GM23338 (cell line): ENCODE data around the gene ARHGAP12. TPM values are rescaled to one million over a fixed set of nuclear protein-coding genes. Genes with fewer than 3 reads are reported as not detected.

Source experiments
- ATAC-seq: fragments of 200-7000 bp; cut with Tn5 transposase; 3 replicates; pipeline ENCODE4 v1.9.1; 2020
- DNase-seq: peaks from one replicate; pipeline ENCODE4 v3.0.0-alpha.2; 2015; ENCODE audit warnings: low spot score
- H2AFZ ChIP-seq: fragments of 200-600 bp; sonication (generic); 2 replicates; pipeline ENCODE4 v1.8.0; 2016; ENCODE audit warnings: antibody characterized with exemption, mild to moderate bottlenecking, moderate library complexity
- H3F3A ChIP-seq: fragments of 200-600 bp; sonication (generic); replicated peaks from 2 replicates; pipeline ENCODE4 v1.8.0; 2017; ENCODE audit warnings: antibody characterized with exemption, mixed run types, low read depth
- H3K27ac ChIP-seq: fragments of 200-600 bp; sonication (generic); 2 replicates; pipeline ENCODE4 v1.6.1; 2016; ENCODE audit warnings: low read depth
- H3K27me3 ChIP-seq: fragments of 200-600 bp; sonication (generic); 2 replicates; pipeline ENCODE4 v1.8.0; 2016; ENCODE audit warnings: mild to moderate bottlenecking, mixed run types, moderate library complexity; ENCODE audit not compliant: insufficient read depth
- H3K36me3 ChIP-seq: fragments of 200-600 bp; sonication (generic); 2 replicates; pipeline ENCODE4 v1.8.0; 2016; ENCODE audit warnings: mild to moderate bottlenecking; ENCODE audit not compliant: insufficient read depth
- H3K4me1 ChIP-seq: fragments of 200-600 bp; sonication (generic); 2 replicates; pipeline ENCODE4 v1.8.0; 2016; ENCODE audit warnings: mild to moderate bottlenecking, moderate library complexity; ENCODE audit not compliant: insufficient read depth
- H3K4me2 ChIP-seq: fragments of 200-600 bp; sonication (generic); 2 replicates; pipeline ENCODE4 v1.7.1; 2017; ENCODE audit warnings: mixed run types
- H3K4me3 ChIP-seq: fragments of 200-600 bp; sonication (generic); 2 replicates; pipeline ENCODE4 v1.6.1; 2016; ENCODE audit warnings: mixed run types
- H3K79me2 ChIP-seq: fragments of 200-600 bp; sonication (generic); replicated peaks from 2 replicates; pipeline ENCODE4 v1.8.0; 2017; ENCODE audit warnings: mild to moderate bottlenecking; ENCODE audit not compliant: insufficient read depth
- H3K9me2 ChIP-seq: fragments of 200-600 bp; sonication (generic); 2 replicates; pipeline ENCODE4 v1.8.0; 2017; ENCODE audit not compliant: insufficient read depth
- H4K20me1 ChIP-seq: fragments of 200-600 bp; sonication (generic); replicated peaks from 2 replicates; pipeline ENCODE4 v1.8.0; 2017; ENCODE audit warnings: mild to moderate bottlenecking; ENCODE audit not compliant: insufficient read depth
- H3K27ac Mint-ChIP-seq: 2 replicates; pipeline ENCODE4 v1.8.0; 2020; ENCODE audit warnings: inconsistent platforms, mild to moderate bottlenecking, moderate library complexity, mixed read lengths
- H3K27me3 Mint-ChIP-seq: 3 replicates; pipeline ENCODE4 v1.8.0; 2022; ENCODE audit warnings: low read depth, mild to moderate bottlenecking, moderate library complexity, mixed read lengths, inconsistent platforms; ENCODE audit not compliant: insufficient read depth, poor library complexity
- H3K36me3 Mint-ChIP-seq: 3 replicates; pipeline ENCODE4 v1.8.0; 2021; ENCODE audit warnings: low read depth, mild to moderate bottlenecking, inconsistent platforms, moderate library complexity, mixed read lengths
- H3K4me1 Mint-ChIP-seq: 3 replicates; pipeline ENCODE4 v1.8.0; 2020; ENCODE audit warnings: mild to moderate bottlenecking, inconsistent platforms, mixed read lengths
- H3K4me3 Mint-ChIP-seq: 3 replicates; pipeline ENCODE4 v1.8.0; 2021; ENCODE audit warnings: moderate library complexity, mild to moderate bottlenecking, inconsistent platforms, mixed read lengths
- H3K9me3 Mint-ChIP-seq: 3 replicates; pipeline ENCODE4 v1.8.0; 2020; ENCODE audit warnings: moderate library complexity, mild to moderate bottlenecking, inconsistent platforms, mixed read lengths
- CREB1 ChIP-seq: fragments of 250-450 bp; sonication (Bioruptor Pico); IDR thresholded peaks from 2 replicates; pipeline ENCODE4 v1.5.0; 2020; ENCODE audit warnings: low read depth, mild to moderate bottlenecking, moderate library complexity
- ETS1 ChIP-seq: IDR thresholded peaks from 2 replicates; pipeline ENCODE4 v1.6.1; 2016; ENCODE audit warnings: antibody characterized with exemption
- EZH2phosphoT487 ChIP-seq: fragments of 200-600 bp; sonication (generic); IDR thresholded peaks from one replicate; pipeline ENCODE4 v1.8.1; 2018; ENCODE audit warnings: antibody characterized with exemption; ENCODE audit not compliant: unreplicated experiment
- NANOG ChIP-seq: IDR thresholded peaks from 2 replicates; pipeline ENCODE4 v1.6.1; 2016; ENCODE audit warnings: antibody characterized with exemption, borderline replicate concordance
- POLR2AphosphoS5 ChIP-seq: IDR thresholded peaks from 2 replicates; pipeline ENCODE4 v1.6.1; 2016; ENCODE audit warnings: antibody characterized with exemption, low read depth
- STAT1 ChIP-seq: IDR thresholded peaks from one replicate; pipeline ENCODE4 v1.6.1; 2016; ENCODE audit warnings: antibody characterized with exemption; ENCODE audit not compliant: unreplicated experiment
- ZNF114 ChIP-seq: fragments of 250-450 bp; sonication (Bioruptor Pico); IDR thresholded peaks from 2 replicates; pipeline ENCODE4 v1.5.0; 2020; ENCODE audit warnings: mild to moderate bottlenecking, moderate library complexity
- ZNF462 ChIP-seq: fragments of 250-450 bp; sonication (Bioruptor Pico); IDR thresholded peaks from 2 replicates; pipeline ENCODE4 v1.5.0; 2020; ENCODE audit warnings: mild to moderate bottlenecking, moderate library complexity
- polyA plus RNA-seq: library from polyadenylated mRNA; unstranded; fragments of >200 nt; fragmentation: Nextera tagmentation; extraction: Ambion mirVana; gene quantifications from 2 replicates; pipeline ENCODE4 v1.2.1, GENCODE V29; 2016
- total RNA-seq: library from RNA; depleted of rRNA; stranded (reverse); fragments of >200 nt; shearing (Covaris generic); gene quantifications from 2 replicates; pipeline ENCODE4 v1.2.3, GENCODE V29; 2014
- TF ChIP-seq, protein P1 (sequence below): IDR thresholded peaks from one replicate; pipeline ENCODE4 v1.6.1; 2018; ENCODE audit warnings: antibody characterized with exemption; ENCODE audit not compliant: unreplicated experiment
- TF ChIP-seq, protein P2 (sequence below), 2 experiments: fragments of 200-600 bp in 1 of 2; sonication (generic) in 1 of 2; conservative IDR thresholded peaks; 2 replicates each; pipeline versions ENCODE4 v1.5.1 to v1.6.1; 2016 to 2017; ENCODE audit warnings: antibody characterized with exemption in 2 of 2, low read depth in 2 of 2, mild to moderate bottlenecking in 2 of 2, moderate library complexity in 1 of 2

The ARHGAP12 gene
- total and polyA plus RNA-seq, 2 experiments from 2014 or later = 27.5 to 50.7 TPM

GRCh38 chr10:31876652-31877352, 51.8 kb downstream of the ARHGAP12 start:
- Histone ChIP-seq H3K79me2 (peaks cover 72% of the 10 kb centered on the region), H4K20me1 (0 out of 2 replicates have a peak, but pooled peaks cover 9% of the 10 kb centered on the region), H3K4me2 (no peak overlapping the region), H3F3A (no peaks in the 10 kb centered on the region), H2AFZ (no peak overlapping the region), H3K27me3 (no peaks in the 10 kb centered on the region), H3K27ac (0 out of 2 replicates have a peak overlapping the region, but pooled peaks have one; percentile 6), H3K36me3 (no peaks in the 10 kb centered on the region), H3K9me2 (no peaks in the 10 kb centered on the region), H3K4me1 (peaks cover 23% of the 10 kb centered on the region), H3K4me3 (no peak overlapping the region)
- Mint-ChIP-seq H3K27ac (peak overlapping the region; percentile 52), H3K27me3 (peaks cover 4% of the 10 kb centered on the region), H3K4me3 (no peak overlapping the region), H3K36me3 (no peaks in the 10 kb centered on the region), H3K4me1 (peaks cover 16% of the 10 kb centered on the region), H3K9me3 (no peaks in the 10 kb centered on the region)
- no peak for ATAC-seq
- TF ChIP-seq ETS1 (no peak), ZNF114 (CRISPR knock-in tag) (no peak), STAT1 (no peak), CREB1 (no peak), ZNF462 (no peak), NANOG (no peak), POLR2AphosphoS5 (no peak), EZH2phosphoT487 (no peak)
- TF ChIP-seq, protein P1, sequence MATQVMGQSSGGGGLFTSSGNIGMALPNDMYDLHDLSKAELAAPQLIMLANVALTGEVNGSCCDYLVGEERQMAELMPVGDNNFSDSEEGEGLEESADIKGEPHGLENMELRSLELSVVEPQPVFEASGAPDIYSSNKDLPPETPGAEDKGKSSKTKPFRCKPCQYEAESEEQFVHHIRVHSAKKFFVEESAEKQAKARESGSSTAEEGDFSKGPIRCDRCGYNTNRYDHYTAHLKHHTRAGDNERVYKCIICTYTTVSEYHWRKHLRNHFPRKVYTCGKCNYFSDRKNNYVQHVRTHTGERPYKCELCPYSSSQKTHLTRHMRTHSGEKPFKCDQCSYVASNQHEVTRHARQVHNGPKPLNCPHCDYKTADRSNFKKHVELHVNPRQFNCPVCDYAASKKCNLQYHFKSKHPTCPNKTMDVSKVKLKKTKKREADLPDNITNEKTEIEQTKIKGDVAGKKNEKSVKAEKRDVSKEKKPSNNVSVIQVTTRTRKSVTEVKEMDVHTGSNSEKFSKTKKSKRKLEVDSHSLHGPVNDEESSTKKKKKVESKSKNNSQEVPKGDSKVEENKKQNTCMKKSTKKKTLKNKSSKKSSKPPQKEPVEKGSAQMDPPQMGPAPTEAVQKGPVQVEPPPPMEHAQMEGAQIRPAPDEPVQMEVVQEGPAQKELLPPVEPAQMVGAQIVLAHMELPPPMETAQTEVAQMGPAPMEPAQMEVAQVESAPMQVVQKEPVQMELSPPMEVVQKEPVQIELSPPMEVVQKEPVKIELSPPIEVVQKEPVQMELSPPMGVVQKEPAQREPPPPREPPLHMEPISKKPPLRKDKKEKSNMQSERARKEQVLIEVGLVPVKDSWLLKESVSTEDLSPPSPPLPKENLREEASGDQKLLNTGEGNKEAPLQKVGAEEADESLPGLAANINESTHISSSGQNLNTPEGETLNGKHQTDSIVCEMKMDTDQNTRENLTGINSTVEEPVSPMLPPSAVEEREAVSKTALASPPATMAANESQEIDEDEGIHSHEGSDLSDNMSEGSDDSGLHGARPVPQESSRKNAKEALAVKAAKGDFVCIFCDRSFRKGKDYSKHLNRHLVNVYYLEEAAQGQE = no peak
- TF ChIP-seq, protein P2, sequence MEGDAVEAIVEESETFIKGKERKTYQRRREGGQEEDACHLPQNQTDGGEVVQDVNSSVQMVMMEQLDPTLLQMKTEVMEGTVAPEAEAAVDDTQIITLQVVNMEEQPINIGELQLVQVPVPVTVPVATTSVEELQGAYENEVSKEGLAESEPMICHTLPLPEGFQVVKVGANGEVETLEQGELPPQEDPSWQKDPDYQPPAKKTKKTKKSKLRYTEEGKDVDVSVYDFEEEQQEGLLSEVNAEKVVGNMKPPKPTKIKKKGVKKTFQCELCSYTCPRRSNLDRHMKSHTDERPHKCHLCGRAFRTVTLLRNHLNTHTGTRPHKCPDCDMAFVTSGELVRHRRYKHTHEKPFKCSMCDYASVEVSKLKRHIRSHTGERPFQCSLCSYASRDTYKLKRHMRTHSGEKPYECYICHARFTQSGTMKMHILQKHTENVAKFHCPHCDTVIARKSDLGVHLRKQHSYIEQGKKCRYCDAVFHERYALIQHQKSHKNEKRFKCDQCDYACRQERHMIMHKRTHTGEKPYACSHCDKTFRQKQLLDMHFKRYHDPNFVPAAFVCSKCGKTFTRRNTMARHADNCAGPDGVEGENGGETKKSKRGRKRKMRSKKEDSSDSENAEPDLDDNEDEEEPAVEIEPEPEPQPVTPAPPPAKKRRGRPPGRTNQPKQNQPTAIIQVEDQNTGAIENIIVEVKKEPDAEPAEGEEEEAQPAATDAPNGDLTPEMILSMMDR (conservative IDR thresholded peaks at IDR 0.05; ENCODE audit: low read depth in 2 of 2) = no peak
- DNase-seq = no peak
